Neural cell (in vitro differentiated cells): Measurements from ENCODE around the gene NXPH2. TPM values are rescaled to one million over a fixed set of nuclear protein-coding genes. Genes with fewer than 3 reads are reported as not detected.
"Not testable (repeated sequence)": the region's sequence is repeated elsewhere in the genome, so short reads cannot be mapped to it uniquely, and the experiment has no call there.

Experiments used
- H2AFZ ChIP-seq: fragments of 200-600, 300-800 bp; sonication (generic), shearing (Covaris generic); 2 replicates; pipeline ENCODE4 v1.6.0; 2014; ENCODE audit warnings: low read depth, mild to moderate bottlenecking, antibody characterized with exemption, low read length, moderate library complexity
- H3F3A ChIP-seq: fragments of 200-600 bp; shearing (Covaris generic); 2 replicates; pipeline ENCODE4 v1.6.1; 2016; ENCODE audit warnings: mild to moderate bottlenecking, moderate library complexity, mixed read lengths, antibody characterized with exemption, low read length; ENCODE audit not compliant: insufficient read depth, poor library complexity, severe bottlenecking
- H3K27ac ChIP-seq: fragments of 200-600, 300-800 bp; sonication (generic), shearing (Covaris generic); 2 replicates; pipeline ENCODE4 v1.5.1; 2014; ENCODE audit warnings: mild to moderate bottlenecking, low read length, moderate library complexity
- H3K27me3 ChIP-seq: fragments of 300-800, 200-600 bp; sonication (generic), shearing (Covaris generic); 2 replicates; pipeline ENCODE4 v1.6.0; 2014; ENCODE audit warnings: mild to moderate bottlenecking, low read depth, low read length, moderate library complexity; ENCODE audit not compliant: insufficient read depth
- H3K36me3 ChIP-seq: fragments of 300-800, 200-600 bp; sonication (generic), shearing (Covaris generic); 2 replicates; pipeline ENCODE4 v1.5.1; 2014; ENCODE audit warnings: mild to moderate bottlenecking, antibody characterized with exemption, low read length, moderate library complexity; ENCODE audit not compliant: insufficient read depth
- H3K4me2 ChIP-seq: fragments of 300-800, 200-600 bp; sonication (generic), shearing (Covaris generic); 2 replicates; pipeline ENCODE4 v1.6.0; 2014; ENCODE audit warnings: mild to moderate bottlenecking, low read length
- H3K4me3 ChIP-seq: fragments of 300-800, 200-600 bp; sonication (generic), shearing (Covaris generic); 2 replicates; pipeline ENCODE4 v1.5.1; 2014; ENCODE audit warnings: mild to moderate bottlenecking, low read length, moderate library complexity
- H3K79me2 ChIP-seq: fragments of 200-600 bp; shearing (Covaris generic); replicated peaks from 2 replicates; pipeline ENCODE4 v1.6.0; 2014; ENCODE audit warnings: mild to moderate bottlenecking, low read length, moderate library complexity; ENCODE audit not compliant: insufficient read depth
- H3K9ac ChIP-seq: fragments of 300-800, 200-600 bp; sonication (generic), shearing (Covaris generic); 2 replicates; pipeline ENCODE4 v1.6.1; 2016; ENCODE audit warnings: mild to moderate bottlenecking, low read length, mixed read lengths
- H3K9me2 ChIP-seq: fragments of 200-600 bp; shearing (Covaris generic); 2 replicates; pipeline ENCODE4 v1.6.1; 2016; ENCODE audit warnings: mild to moderate bottlenecking, low read length, mixed read lengths; ENCODE audit not compliant: insufficient read depth
- H3K9me3 ChIP-seq: fragments of 200-600, 300-800 bp; sonication (generic), shearing (Covaris generic); 2 replicates; pipeline ENCODE4 v1.6.1; 2016; ENCODE audit warnings: mild to moderate bottlenecking, mixed run types, low read length, moderate library complexity, mixed read lengths
- H4K20me1 ChIP-seq: fragments of 200-600 bp; shearing (Covaris generic); 2 replicates; pipeline ENCODE4 v1.6.1; 2016; ENCODE audit warnings: mild to moderate bottlenecking, mixed run types; ENCODE audit not compliant: insufficient read depth
- EP300 ChIP-seq: fragments of 450-650 bp; conservative IDR thresholded peaks from 2 replicates; pipeline ENCODE4 v1.6.1; 2014; ENCODE audit warnings: antibody characterized with exemption, mild to moderate bottlenecking, moderate library complexity; ENCODE audit not compliant: poor library complexity, severe bottlenecking
- EZH2 ChIP-seq: fragments of 200-600, 300-800 bp; shearing (Covaris generic), sonication (generic); IDR thresholded peaks from 2 replicates; pipeline ENCODE4 v1.6.1; 2014; ENCODE audit warnings: antibody characterized with exemption, low read length, borderline replicate concordance, mild to moderate bottlenecking; ENCODE audit not compliant: insufficient read depth, poor library complexity, severe bottlenecking
- MXI1 ChIP-seq: fragments of 450-650 bp; conservative IDR thresholded peaks from 2 replicates; pipeline ENCODE4 v1.6.1; 2014; ENCODE audit warnings: antibody characterized with exemption, mild to moderate bottlenecking; ENCODE audit not compliant: poor library complexity, severe bottlenecking
- POLR2AphosphoS5 ChIP-seq: IDR thresholded peaks from 2 replicates; pipeline ENCODE4 v1.6.1; 2012
- RAD21 ChIP-seq: fragments of 450-650 bp; conservative IDR thresholded peaks from 2 replicates; pipeline ENCODE4 v1.6.1; 2014; ENCODE audit warnings: antibody characterized with exemption, mild to moderate bottlenecking, moderate library complexity
- SMC3 ChIP-seq: fragments of 450-650 bp; conservative IDR thresholded peaks from 2 replicates; pipeline ENCODE4 v1.6.1; 2014; ENCODE audit warnings: antibody characterized with exemption, mild to moderate bottlenecking, moderate library complexity; ENCODE audit not compliant: poor library complexity
- TAF1 ChIP-seq: IDR thresholded peaks from 2 replicates; pipeline ENCODE4 v1.6.1; 2012; ENCODE audit warnings: low read depth
- polyA plus RNA-seq: library from polyadenylated mRNA; depleted of rRNA; stranded (reverse); fragments of >200 nt; gene quantifications from 2 replicates; pipeline ENCODE4 v1.2.3, GENCODE V29; 2014
- TF ChIP-seq, protein P1 (sequence below): IDR thresholded peaks from 2 replicates; pipeline ENCODE4 v1.6.1; 2012; ENCODE audit warnings: borderline replicate concordance
- TF ChIP-seq, protein P2 (sequence below): fragments of 450-650 bp; IDR thresholded peaks from 2 replicates; pipeline ENCODE4 v1.5.1; 2014; ENCODE audit warnings: antibody characterized with exemption, mild to moderate bottlenecking, moderate library complexity; ENCODE audit not compliant: poor library complexity, severe bottlenecking

Gene NXPH2
- polyA plus RNA-seq, 1 donor from 2014 or later, result not detected

DNA sequence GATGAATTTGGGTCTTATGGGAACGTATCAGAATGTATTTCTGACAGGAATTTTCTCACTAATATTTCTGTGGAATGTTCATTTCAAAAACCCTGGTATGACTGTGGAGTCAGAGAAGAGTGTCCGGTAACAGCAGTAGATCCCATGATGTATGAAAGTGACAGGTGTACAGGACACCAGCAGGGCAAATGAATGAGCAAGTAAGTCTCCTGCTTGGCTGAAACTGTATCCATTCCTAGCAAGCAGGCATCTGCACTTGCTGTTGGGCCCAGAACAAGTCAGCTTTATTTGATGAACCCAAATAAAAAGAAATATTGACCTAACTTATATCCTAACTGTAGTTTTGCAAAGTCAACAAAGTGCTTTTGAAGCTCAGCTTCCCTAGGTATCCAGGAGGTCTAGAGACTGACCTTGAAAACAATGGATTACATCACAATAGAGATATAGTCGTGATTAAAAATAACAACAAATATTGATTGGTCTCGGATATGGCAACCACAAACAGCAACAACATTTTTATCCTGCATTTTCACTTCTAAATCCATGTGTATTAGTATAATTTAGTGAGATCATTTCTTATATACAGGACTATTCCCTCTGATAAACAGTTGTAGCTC lies 37.6 kb downstream of the NXPH2 start:
- Histone ChIP-seq H2AFZ (no peak overlapping the region), H3K9ac (no peak overlapping the region), H3K79me2 (no peaks in the 10 kb centered on the region), H3K9me3 (no peaks in the 10 kb centered on the region), H3K9me2 (no peaks in the 10 kb centered on the region), H3K27ac (no peak overlapping the region), H3K4me2 (no peak overlapping the region), H4K20me1 (no peaks in the 10 kb centered on the region), H3K4me3 (no peak overlapping the region), H3K27me3 (no peaks in the 10 kb centered on the region), H3K36me3 (no peaks in the 10 kb centered on the region), H3F3A (no peaks in the 10 kb centered on the region)
- TF ChIP-seq MXI1, result no peak
- TF ChIP-seq EZH2, result no peak
- no peak for TF ChIP-seq POLR2AphosphoS5
- no peak for TF ChIP-seq TAF1
- no peak for TF ChIP-seq RAD21
- TF ChIP-seq EP300, result no peak
- TF ChIP-seq, protein P1, sequence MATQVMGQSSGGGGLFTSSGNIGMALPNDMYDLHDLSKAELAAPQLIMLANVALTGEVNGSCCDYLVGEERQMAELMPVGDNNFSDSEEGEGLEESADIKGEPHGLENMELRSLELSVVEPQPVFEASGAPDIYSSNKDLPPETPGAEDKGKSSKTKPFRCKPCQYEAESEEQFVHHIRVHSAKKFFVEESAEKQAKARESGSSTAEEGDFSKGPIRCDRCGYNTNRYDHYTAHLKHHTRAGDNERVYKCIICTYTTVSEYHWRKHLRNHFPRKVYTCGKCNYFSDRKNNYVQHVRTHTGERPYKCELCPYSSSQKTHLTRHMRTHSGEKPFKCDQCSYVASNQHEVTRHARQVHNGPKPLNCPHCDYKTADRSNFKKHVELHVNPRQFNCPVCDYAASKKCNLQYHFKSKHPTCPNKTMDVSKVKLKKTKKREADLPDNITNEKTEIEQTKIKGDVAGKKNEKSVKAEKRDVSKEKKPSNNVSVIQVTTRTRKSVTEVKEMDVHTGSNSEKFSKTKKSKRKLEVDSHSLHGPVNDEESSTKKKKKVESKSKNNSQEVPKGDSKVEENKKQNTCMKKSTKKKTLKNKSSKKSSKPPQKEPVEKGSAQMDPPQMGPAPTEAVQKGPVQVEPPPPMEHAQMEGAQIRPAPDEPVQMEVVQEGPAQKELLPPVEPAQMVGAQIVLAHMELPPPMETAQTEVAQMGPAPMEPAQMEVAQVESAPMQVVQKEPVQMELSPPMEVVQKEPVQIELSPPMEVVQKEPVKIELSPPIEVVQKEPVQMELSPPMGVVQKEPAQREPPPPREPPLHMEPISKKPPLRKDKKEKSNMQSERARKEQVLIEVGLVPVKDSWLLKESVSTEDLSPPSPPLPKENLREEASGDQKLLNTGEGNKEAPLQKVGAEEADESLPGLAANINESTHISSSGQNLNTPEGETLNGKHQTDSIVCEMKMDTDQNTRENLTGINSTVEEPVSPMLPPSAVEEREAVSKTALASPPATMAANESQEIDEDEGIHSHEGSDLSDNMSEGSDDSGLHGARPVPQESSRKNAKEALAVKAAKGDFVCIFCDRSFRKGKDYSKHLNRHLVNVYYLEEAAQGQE, result no peak
- TF ChIP-seq, protein P2, sequence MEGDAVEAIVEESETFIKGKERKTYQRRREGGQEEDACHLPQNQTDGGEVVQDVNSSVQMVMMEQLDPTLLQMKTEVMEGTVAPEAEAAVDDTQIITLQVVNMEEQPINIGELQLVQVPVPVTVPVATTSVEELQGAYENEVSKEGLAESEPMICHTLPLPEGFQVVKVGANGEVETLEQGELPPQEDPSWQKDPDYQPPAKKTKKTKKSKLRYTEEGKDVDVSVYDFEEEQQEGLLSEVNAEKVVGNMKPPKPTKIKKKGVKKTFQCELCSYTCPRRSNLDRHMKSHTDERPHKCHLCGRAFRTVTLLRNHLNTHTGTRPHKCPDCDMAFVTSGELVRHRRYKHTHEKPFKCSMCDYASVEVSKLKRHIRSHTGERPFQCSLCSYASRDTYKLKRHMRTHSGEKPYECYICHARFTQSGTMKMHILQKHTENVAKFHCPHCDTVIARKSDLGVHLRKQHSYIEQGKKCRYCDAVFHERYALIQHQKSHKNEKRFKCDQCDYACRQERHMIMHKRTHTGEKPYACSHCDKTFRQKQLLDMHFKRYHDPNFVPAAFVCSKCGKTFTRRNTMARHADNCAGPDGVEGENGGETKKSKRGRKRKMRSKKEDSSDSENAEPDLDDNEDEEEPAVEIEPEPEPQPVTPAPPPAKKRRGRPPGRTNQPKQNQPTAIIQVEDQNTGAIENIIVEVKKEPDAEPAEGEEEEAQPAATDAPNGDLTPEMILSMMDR, result no peak
- no peak for TF ChIP-seq SMC3

DNA sequence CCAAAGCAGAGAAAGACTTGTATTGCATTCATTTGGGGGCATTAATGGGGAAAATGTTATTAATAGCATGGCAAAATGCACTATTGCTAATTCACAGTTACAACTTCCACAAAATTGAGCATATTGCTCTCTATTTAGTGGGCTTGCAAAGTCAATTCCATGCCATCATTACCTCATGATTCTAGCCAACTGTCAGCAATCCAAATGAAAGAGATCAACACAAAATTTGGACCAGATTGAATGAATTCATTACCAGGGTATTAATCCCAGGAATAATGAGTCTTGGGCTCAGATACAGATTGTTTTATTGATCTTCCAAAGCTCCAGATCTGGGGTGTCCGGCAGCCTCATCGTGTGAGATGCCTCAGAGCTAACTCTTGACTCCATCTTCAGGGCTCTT lies 38.3 kb downstream of the NXPH2 start:
- Histone ChIP-seq H3K4me3 (no peak overlapping the region), H3K36me3 (no peaks in the 10 kb centered on the region), H3K27me3 (no peaks in the 10 kb centered on the region), H3K9me2 (no peaks in the 10 kb centered on the region), H3K27ac (no peak overlapping the region), H3K9me3 (no peaks in the 10 kb centered on the region), H4K20me1 (no peaks in the 10 kb centered on the region), H2AFZ (no peak overlapping the region), H3K4me2 (no peak overlapping the region), H3K9ac (no peak overlapping the region), H3F3A (no peaks in the 10 kb centered on the region), H3K79me2 (no peaks in the 10 kb centered on the region)
- TF ChIP-seq, protein P1, result no peak
- TF ChIP-seq RAD21, result no peak
- TF ChIP-seq TAF1, result no peak
- TF ChIP-seq MXI1, result no peak
- TF ChIP-seq EP300, result no peak
- no peak for TF ChIP-seq POLR2AphosphoS5
- TF ChIP-seq EZH2, result no peak
- TF ChIP-seq, protein P2, result no peak
- no peak for TF ChIP-seq SMC3

DNA sequence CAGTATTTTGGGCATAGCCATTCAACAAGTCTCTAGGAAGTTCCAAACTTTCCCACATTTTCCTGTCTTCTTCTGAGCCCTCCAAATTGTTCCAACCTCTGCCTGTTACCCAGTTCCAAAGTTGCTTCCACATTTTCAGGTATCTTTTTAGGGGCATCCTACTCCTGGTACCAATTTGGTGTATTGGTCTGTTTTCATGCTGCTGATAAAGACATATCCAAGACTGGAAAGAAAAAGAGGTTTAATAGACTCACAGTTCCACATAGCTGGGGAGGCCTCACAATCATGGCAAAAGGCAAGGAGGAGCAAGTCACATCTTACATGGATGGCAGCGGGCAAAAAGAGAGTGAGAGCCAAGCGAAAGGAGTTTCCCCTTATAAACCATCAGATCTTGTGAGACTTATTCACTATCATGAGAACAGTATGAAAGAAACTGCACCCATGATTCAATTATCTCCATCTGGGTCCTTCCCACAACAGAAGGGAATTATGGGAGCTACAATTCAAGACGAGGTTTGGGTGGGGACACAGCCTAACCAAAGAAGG lies 43.1 kb downstream of the NXPH2 start:
- not testable (repeated sequence) for H3K9ac ChIP-seq, H3F3A ChIP-seq, H3K27ac ChIP-seq, H3K9me2 ChIP-seq, H3K9me3 ChIP-seq, H3K4me2 ChIP-seq, H3K27me3 ChIP-seq, H3K4me3 ChIP-seq, H3K79me2 ChIP-seq, H4K20me1 ChIP-seq, H3K36me3 ChIP-seq, H2AFZ ChIP-seq
